Measurements from ENCODE around the gene DNAJB11.
"Not testable (repeated sequence)": the region's sequence is repeated elsewhere in the genome, so short reads cannot be mapped to it uniquely, and the experiment has no call there.

DNAJB11 gene

DNA sequence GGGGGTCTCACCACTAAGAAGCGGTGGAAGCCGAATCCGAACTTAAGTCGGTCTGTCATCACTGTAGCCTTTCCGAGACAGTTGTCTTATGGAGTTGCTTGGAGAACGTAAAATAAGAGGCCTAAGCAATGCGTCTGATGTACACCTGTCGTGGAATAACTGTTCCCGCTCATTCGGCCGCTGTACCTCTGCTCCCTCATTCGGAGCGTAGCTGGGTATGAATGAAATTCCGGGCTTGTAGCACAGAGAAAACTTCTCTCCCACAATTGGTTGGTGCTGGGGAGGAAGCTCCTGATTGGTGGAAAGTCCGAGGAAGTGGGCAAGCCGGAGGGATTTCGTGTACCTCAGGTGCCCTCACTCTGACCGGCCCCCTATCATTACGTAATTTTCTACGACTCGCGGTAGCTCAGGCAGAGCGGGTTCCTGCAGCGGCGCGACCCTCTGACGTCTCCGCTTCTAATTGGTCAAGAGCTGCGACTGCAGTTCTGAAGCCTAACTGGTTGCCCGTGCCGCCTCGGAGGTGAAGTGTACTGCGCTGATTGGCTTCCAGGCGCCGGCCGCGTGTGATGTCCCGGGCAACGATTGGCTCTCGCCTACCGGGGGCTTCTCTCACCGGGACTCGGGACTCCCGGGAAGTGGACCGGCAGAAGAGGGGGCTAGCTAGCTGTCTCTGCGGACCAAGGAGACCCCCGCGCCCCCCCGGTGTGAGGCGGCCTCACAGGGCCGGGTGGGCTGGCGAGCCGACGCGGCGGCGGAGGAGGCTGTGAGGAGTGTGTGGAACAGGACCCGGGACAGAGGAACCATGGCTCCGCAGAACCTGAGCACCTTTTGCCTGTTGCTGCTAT lies at the start of gene DNAJB11:
Gene DNAJB11 (plus strand): TSS at position 625 of the 845 bp plus-strand sequence. CDS start 178 bp downstream, at position 803.
- ATAC-seq, result peak; percentile 92

DNA sequence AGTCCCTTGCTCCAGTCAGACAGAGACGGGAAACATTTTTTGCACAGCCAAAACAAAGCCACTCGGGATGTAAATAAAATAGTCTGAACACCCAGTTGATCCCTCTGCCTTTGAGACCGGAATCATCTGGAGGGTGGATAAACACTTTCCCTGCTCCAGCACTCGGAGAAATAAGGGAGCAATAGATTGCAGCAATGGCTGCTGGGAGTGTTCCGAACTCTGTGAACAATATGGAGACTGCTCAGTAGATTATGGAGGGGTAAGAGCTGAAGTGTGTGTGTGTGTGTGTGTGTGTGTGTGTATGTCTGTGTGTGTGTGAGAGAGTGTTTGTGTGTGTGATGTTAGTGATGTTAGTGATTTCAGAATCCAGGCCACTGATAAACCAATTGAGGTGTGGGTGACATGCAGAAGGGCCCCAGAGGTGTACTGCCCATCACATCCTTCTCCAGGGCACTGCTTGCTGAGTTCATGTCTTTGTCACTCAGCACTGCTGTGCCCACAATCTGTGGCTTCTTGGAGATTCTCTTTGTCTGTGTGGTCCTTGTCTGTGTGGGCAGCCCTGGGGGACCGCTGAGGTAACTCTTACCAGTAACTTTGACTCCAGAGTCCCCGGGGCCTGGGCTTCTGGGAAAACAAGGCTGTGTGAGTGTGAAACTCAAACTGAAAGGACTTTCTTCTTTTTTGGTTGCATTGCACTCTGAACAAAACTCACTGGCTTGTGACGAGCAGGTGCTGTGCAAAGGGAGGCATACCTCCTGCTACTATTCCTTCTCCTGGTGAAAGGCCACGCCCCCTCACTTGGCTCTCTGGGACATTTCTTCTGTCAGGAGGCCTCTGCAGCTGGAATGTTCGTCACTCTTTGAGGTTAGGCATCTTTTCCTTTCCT lies 49.3 kb upstream of the DNAJB11 start:
- ATAC-seq, result peak; percentile 23 to 41

DNA sequence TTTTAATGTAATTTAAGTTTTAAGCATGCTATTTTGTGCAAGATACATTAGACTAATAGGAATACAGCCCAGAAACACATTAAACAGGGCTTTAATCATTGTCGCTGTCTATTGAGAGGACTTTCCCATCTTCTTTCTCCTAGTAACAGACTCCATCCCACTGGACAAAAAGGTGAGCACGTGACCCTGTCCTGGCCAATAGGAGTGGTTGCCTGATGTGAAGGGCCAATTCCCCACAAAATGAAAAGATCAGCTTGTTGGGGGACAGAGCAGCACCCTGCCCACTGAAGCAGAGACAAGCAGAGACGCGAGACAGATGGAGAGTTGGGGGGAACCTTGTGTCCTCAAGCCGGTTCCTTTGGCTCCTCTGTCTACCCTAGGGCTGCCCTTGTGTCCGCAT lies 47.5 kb upstream of the DNAJB11 start:
- ATAC-seq, result no peak

DNA sequence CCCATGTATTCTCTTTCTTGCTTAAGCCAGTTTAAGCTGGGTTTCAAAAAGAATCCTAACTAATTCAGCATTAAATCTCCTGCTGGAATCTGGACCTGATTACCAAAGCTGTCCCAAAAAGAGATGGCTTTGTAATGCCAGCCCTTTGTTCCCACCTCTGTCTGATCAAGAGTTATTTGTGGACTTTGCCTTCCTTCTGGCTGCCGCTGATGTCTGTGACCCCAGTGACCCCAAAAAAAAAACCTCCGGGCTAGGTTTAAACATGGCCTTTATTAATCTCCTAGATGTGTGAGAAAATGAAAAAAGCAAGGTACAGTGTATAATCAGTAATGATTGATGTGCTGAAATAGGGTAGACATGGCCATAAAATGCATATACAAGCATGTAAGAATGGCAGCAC lies 47.1 kb upstream of the DNAJB11 start:
- ATAC-seq, result no peak

DNA sequence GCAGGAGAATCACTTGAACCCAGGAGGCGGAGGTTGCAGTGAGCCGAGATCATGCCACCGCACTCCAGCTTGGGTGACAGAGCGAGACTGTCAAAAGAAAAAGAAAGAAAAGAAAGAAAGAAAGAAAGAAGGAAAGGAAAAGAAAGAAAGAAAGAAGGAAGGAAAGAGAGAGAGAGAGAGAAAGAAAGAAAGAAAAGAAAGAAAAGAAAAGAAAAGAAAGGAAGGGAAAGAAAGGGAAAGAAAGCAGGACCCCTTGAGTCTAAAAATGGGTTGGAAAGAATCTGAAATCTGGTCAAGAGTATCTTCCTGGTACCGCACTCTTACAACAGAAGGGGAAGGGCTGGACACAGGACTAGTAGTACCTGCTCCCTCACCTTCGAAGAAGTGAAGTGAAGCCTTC lies 45.9 kb upstream of the DNAJB11 start:
- ATAC-seq, result no peak

DNA sequence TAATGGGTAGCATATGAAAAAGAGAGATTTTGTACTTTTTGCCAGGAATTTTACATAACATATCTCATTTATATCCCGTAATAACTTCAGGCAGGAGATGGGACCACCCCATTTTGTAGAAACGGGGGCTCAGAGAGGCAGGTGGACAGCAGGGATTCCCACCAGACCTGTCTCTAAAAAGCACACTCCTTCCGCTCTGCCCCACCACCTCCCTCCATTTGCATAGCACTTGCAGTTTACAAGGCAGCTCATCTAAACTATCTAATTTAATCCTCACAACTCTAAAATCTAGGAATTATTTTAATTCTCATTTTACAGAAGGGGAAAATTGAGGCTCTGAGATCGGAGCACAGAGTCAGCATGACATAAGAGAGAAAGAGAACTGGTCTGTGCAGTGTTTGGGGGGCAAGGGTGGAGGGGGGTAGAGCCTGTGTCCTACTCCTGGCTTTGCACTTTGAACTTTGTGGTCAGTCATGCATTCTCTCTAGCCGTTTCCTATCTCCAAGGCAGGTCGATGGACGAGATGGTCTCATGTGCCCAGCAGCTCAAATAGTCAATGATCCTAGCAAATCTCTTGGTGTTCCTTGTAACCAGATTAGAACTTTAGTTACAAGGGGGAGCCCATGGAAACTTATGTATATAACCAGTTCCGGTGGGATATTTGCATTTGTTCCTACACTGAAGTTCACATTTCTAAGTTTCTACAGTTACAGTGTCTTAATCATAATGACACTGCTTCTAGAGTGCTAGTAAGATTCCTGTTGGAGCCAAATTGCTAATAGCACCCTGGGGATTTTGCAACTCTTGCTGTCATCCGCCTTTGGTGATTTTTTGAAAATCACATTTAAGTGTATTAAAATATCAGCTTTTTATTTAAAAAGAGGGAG lies 44.9 kb upstream of the DNAJB11 start:
- no peak for ATAC-seq

DNA sequence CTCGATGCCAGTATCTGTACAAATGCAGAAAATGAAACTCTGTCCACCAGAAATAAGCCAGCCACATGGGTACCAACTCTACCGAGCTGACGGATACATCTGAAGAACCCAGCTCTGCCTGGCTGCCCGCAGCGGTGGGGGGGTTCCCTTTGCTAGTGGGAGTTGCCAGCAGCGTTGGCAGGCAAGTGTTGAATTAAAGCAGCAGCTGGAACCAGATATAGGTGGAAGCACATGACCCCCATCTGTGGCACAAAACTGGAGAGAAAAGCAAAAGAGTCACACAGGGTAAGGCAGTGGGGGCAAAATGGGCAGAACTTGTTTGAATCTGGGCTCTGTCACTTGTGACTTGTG lies 44.3 kb upstream of the DNAJB11 start:
- peak in 1 of 2 donors; percentile 25 for ATAC-seq

DNA sequence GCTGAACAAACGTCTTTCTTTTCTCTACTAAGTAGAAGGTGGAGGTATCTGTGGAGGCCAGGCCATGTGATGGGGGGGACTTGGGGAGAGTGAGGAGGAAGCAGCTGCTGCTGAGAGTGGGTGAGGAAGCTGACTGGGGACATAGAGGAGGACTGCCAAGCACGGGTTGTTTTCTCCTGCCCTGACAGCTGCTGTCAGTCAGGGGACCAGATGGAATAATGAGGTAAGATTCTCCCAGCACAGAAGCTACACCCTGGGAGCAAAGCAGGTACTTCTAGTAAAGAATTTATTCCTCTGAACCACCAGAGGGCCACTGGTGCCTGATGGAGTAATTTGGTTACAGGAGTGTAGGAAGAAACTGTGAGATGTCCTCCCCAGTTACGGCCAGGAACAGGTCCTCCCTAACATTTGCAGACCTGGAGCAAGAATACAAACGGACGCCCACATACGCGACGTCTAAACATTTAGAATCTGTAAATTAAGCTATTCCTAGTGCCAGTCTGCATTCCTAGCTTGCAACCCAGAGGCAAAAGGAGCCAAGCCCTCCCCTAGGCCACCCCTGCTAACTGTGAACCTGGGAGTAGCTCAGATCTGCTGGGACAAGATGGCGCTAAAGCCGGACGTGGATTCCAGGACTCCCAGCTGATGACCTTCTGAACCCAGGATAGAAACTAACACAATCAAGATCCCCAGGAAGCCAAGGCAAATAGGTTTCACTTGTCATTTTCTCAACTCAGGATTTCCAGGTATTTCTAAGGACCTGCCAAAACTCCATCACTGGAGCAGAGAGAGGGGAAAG lies 41.1 kb upstream of the DNAJB11 start:
- ATAC-seq, result no peak

DNA sequence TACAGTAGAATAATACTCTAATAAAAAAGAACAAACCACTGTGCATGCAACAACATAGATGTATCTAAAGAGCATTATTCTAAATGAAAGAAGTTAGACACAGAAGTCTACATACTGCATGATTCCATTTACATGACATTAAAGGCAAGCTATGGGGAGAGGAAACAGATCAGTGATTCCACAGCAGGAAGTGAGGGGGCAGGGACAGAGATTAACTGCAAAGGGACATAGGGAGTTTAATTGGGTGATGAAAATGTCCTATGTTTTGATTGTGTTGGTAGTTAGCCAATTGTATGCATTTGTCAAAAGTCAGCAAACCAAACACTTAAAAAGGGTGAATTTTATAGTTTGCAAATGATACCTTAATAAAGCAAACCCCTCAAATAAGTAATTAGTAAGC lies 40.1 kb upstream of the DNAJB11 start:
- no peak for ATAC-seq

DNA sequence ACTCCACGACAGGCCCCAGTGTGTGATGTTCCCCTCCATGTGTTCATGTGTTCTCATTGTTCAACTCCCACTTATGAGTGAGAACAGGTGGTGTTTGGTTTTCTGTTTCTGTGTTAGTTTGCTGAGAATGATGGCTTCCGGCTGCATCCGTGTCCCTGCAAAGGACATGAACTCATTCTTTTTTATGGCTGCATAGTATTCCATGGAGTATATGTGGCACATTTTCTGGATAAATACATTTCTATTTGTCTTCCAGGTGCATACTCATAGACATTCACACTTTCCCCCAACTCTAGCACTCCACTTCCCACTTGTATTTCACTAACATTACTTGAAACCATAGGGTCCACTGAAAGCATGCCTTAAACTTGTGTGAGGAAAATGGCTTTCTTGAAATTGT lies 38.8 kb upstream of the DNAJB11 start:
- not testable (repeated sequence) for ATAC-seq

DNA sequence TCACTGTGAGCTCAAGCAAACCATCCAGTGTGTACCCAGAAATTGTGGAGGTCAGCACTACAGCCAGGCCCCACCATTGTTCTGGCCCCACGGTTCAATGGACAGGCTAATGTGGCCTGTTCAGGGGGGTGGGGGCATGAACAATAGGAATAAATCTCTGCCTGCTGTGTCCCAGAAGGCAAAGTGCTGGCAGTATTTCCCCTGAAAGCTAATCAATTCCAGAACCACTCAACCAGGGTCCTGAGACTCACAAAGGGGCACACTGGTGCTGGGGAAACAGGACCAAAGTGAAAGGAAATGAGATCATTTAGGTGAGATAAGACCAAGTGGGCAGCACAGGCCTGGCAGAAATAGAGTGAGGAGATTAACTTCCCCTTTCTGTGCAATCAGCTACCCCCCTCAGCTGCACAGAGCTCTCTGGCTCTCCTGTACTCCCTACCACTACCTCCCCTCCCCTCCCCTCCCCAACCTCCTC lies 37.9 kb upstream of the DNAJB11 start:
- no peak for ATAC-seq

DNA sequence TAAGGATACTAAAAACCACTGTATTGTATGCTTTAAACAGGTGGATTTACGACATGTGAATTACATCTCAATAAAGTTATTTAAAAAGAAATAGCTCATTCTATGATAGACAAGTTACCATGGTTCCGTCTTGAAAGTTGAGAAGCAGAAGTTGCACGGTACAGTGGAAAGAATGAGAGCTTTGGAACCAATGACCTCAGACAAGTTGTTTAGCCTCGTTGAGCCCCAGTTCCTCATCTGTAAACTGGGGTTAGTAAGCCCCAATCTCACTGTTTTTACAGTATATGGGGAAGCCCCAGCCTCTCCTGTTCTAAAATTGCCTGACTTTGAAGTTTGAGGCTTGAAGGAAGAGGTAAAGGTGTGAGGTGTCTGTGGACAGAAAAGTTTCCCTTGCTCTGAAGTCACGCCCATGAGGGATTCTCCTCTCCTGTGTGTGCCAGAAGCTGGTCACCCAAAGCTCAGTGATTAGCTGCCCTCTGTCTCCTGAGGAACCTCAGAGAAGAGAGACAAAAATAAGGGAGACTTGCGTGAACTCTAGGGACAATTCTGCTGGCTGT lies 36.3 kb upstream of the DNAJB11 start:
- ATAC-seq, result peak; percentile 91 to 92

DNA sequence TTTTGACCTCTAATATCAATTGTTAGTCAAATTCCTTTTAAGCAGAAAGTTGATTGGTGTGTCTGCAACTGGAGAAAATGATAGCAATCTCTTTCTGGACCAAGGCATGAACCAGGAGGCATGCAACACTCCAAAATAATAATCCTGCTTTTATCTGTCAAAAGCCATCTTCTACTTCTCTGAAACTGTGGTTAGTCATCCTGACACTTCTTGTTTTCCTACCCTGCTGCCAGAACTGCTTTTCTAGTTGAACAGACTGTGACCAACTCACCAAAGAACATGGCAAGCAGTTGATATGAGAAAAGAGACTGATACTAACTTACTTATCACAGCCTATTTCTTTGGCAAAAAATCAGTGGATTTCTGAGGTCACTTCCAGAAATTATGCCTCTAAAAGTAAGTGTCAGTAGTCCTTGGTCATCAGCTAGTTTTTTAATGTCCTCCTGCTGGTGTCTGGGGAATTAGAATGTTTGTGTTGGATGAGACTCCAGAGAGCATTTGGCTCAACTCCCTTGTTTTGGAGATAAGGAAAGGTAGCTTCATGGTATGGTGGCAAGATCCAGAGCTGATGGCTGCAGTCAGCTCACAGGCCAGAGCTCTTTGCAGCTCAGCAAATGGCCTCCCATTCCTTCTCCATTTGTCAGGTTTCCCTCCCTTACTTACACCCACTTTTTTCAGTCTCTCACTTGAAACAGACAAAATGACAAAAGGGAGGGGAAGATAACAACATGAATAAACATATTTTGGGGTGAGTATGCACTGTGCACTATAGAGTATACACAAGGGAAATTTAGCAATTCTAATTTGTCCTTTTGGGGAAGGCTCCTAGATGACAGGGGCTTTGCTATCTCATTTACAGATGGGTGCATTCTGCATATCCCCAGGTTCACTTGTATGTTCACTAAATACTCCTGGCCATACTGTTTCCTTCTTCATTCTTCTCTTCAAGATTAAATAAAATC lies 33.4 kb upstream of the DNAJB11 start:
- no peak for ATAC-seq

DNA sequence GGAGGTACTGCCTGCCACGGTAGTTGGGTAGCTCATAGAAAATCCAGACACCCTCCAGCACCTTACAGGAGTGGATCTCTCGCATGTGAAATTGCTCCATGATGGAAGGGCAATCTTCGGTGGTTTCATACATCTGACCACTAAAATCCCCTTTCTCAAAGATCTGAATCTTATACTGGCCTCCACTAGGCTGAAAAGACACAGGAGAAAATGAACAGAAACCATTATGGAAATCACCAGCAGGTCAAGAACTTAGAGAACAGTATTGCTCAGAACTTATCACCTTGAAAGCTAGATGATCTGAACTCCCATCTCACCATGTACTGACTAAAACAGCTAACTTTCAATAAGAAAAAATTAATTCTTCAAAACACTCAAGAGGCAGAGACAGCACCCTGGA lies 31.7 kb upstream of the DNAJB11 start:
- no peak for ATAC-seq

DNA sequence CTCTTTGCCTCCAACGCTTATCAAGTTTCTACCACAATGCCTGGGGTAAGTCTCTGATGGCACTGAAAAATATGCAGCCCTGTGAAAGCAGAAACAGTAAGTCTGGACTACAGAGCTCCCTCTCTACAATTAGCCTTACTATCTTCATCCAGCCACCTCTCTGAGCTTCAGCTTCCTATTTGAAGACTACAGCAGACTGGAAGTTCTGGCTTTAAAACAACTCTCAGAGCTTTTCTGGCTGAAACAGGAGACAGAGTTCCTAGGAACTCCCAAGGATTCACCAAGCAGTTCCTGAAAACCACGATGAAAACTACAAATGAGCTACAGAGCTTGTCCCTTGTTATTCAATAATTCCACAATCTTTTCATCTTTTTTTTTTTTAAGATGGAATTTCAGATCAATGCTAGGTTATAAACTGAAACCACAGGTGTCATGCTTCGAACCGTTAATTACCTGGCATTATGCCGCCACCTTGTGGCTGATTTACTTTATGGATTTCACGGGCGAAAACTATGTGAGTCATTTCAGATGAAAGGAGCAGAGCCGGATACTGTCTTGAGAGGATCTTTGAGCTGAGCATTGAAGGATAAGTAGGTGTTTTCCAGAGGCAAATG lies 30.2 kb upstream of the DNAJB11 start:
- peak; percentile 86 to 90 for ATAC-seq

DNA sequence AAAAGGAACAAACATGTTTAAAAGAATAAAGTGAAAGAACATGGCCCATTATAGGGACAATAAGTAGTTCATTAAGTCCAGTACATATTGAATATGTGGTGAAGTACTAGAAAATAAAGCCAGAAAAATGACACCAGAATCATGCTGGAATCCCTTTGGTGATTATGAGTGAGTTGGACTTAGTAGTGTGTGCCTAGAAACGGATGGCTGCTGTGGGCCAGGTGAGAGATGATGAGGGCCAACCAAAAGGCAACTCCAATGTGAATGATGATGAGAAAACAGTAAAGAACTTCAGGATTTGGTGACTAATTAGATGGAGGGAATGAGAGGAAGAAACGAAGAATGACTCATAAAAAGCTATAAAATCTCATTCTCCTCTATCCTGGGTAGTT lies 29.7 kb upstream of the DNAJB11 start:
- ATAC-seq, result no peak

DNA sequence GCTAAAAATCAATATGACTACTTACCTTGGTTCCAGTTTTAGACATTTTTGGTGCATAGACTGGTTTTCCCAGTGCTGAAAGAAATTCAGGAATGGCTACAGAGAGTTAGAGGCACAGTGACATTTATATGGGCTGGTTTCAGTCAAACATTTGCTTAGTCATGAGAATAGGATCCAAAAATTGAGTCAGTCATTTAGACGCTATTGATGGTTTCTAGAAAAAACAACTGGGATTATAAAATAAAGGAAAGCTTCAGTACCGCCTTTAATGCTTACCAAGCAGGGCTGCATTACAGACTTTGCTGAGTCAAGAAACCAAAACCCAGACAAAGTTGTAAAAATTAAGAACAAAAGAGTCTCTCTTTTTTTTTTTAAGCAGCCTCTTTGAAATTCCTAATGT lies 26.2 kb upstream of the DNAJB11 start, which contains the start of gene CRYGS:
Gene CRYGS (minus strand): TSS at position 100 of the 400 bp plus-strand sequence. CDS start 54 bp downstream, at position 46.
- ATAC-seq, result no peak

DNA sequence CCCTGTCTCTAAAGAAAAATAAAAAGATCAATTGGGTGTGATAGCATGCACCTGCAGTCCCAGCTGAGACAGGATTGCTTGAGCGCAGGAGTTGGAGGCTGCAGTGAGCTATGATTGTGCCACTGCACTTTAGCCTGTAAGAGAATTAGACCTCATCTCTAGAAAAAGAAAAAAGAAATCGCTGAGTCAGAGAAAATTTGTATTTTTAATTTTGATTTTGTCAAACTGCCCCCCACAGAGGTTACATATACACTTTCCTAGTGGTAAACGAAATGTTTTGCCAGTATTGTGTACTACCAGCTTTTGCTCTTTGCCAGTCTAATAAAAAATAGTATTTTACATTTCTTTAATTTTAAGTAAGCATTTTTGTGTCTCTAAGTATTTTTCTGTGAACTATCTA lies 21.0 kb upstream of the DNAJB11 start:
- ATAC-seq, result no peak

DNA sequence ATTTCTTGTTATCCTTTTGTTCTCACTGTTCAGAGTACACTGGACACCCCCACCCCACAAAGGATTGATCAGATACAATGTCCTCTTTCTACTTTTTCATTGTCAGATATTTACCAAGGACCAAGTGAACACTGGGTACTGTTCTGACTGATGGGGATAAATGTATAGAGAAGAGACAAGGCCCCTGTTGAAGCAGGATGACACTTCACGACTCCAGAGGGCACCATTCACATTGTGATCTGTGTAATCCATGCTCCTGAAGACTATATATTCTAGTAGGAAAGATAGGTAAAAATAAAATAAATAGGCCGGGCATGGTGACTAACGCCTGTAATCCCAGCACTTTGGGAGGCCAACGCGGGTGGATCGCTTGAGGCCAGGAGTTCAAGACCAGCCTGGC lies 19.1 kb upstream of the DNAJB11 start:
- no peak for ATAC-seq

Data from activated CD4-positive, CD25-positive, alpha-beta regulatory T cell treated with anti-CD3 and anti-CD28 coated beads, Interleukin-2, amount 50 U/mL, for 24 hours (primary cell).